Lung (tissue), 12 donors: ENCODE measurements around the gene TUG1. TPM values are rescaled to one million over a fixed set of nuclear protein-coding genes. Genes with fewer than 3 reads are reported as not detected.
A peak's percentile ranks its signal among the peaks of the same experiment; 100 is the strongest.

ENCODE experiments used
- ATAC-seq: fragments of 200-7000 bp; cut with Tn5 transposase; one replicate; pipeline ENCODE4 v1.9.1; 2020; ENCODE audit warnings: moderate number of reproducible peaks; ENCODE audit not compliant: insufficient read depth, low FRiP score
- DNase-seq, 3 donors: peaks; one replicate each; pipeline ENCODE4 v3.0.0-alpha.2; 2013 to 2017
- H3K27ac ChIP-seq, 2 donors: one replicate each; pipeline ENCODE4 v1.5.1; 2013; ENCODE audit warnings: mild to moderate bottlenecking in 2 of 2, moderate library complexity in 2 of 2, control low read depth in 1 of 2, inconsistent platforms in 1 of 2, low read depth in 1 of 2, low read length in 1 of 2
- H3K27me3 ChIP-seq, 3 donors: one replicate each; pipeline ENCODE4 v1.5.1; 2013; ENCODE audit warnings: low read length in 2 of 3; ENCODE audit not compliant: control insufficient read depth in 3 of 3, insufficient read depth in 3 of 3
- H3K36me3 ChIP-seq, 4 donors: one replicate each; pipeline ENCODE4 v1.5.1; 2013; ENCODE audit warnings: low read length in 4 of 4, mild to moderate bottlenecking in 1 of 4, moderate library complexity in 1 of 4; ENCODE audit not compliant: control insufficient read depth in 4 of 4, insufficient read depth in 4 of 4
- H3K4me1 ChIP-seq, 5 donors: one replicate each; pipeline ENCODE4 v1.5.1; 2013; ENCODE audit warnings: low read length in 5 of 5, mild to moderate bottlenecking in 2 of 5, moderate library complexity in 1 of 5; ENCODE audit not compliant: control insufficient read depth in 5 of 5, insufficient read depth in 5 of 5
- H3K4me3 ChIP-seq: one replicate; pipeline ENCODE4 v1.5.1; 2013; ENCODE audit warnings: mild to moderate bottlenecking, control low read depth, moderate library complexity
- H3K9ac ChIP-seq, 2 donors: one replicate each; pipeline ENCODE4 v1.5.1; 2013; ENCODE audit warnings: low read length in 2 of 2, control low read depth in 1 of 2; ENCODE audit not compliant: insufficient read depth in 1 of 2
- H3K9me3 ChIP-seq, 4 donors: one replicate each; pipeline ENCODE4 v1.5.1; 2013; ENCODE audit warnings: low read length in 3 of 4, mild to moderate bottlenecking in 1 of 4, moderate library complexity in 1 of 4; ENCODE audit not compliant: control insufficient read depth in 4 of 4, insufficient read depth in 3 of 4
- WGBS, 2 donors: extraction: QIAGEN DNeasy Blood & Tissue Kit; methylation state at CpG; one replicate each; pipeline ENCODE4 v1.1.7; 2013; 5-methylcytosine and 5-hydroxymethylcytosine counted together
- polyA plus RNA-seq, 2 donors: library from polyadenylated mRNA; stranded (reverse); fragments of 200-250 nt; gene quantifications; one replicate each; pipeline ENCODE4 v1.2.1, GENCODE V29; 2013
- total RNA-seq, 2 donors: library from RNA; depleted of rRNA in 1 of 2; stranded (reverse); fragments of >200 nt in 1 of 2; gene quantifications; one replicate each; pipeline ENCODE4 v1.2.1, GENCODE V29; 2014 to 2021
- TF ChIP-seq, protein P1 (sequence below): IDR thresholded peaks from 2 replicates; pipeline ENCODE4 v1.5.1; 2012; ENCODE audit warnings: mild to moderate bottlenecking; ENCODE audit errors: control extremely low read depth, extremely low read depth
- donor health status: control.
- donor health status: control.
- donor health status: Bipolar disorder and iron deficiency.
- donor health status: healthy.
- donor health status: DM: yes; HTN: yes; CAD: no.

The TUG1 gene
- total and polyA plus RNA-seq, 4 donors = 24.3 to 147 (median 40.2) TPM

DNA sequence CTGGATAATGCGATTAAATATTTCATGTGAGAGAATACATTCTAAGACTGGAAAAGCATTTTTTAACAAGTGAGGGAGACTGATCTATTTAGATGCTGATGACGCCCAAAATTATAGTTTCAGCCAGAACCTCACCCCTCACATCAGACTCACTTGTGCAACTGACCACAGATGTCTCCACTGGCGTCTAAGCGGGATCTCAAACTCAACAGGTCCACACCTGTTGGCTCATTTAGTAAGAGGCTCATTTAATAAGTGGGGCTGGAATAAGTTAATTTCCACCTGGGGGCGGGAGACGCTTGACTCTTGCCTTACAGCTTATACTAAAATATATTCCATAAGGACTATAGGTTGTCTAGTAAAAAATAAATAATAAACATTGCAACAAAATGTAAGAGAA, 48.0 kb upstream of the TUG1 start:
- DNase-seq = peak in 1 of 3 donors; percentile 1
- 50 to 56% methylated on average over 6 of the region's 6 CpGs for WGBS, 2 donors
- Histone ChIP-seq H3K27me3 (no peaks in the 10 kb centered on the region), H3K9ac (no peak overlapping the region), H3K27ac (no peak overlapping the region), H3K4me3 (no peak overlapping the region), H3K4me1 (peaks cover 0 to 13% (median 3%) of the 10 kb centered on the region in 5 donors), H3K36me3 (peaks cover 5 to 11% (median 6%) of the 10 kb centered on the region in 4 donors), H3K9me3 (no peaks in the 10 kb centered on the region)
- TF ChIP-seq, protein P1, sequence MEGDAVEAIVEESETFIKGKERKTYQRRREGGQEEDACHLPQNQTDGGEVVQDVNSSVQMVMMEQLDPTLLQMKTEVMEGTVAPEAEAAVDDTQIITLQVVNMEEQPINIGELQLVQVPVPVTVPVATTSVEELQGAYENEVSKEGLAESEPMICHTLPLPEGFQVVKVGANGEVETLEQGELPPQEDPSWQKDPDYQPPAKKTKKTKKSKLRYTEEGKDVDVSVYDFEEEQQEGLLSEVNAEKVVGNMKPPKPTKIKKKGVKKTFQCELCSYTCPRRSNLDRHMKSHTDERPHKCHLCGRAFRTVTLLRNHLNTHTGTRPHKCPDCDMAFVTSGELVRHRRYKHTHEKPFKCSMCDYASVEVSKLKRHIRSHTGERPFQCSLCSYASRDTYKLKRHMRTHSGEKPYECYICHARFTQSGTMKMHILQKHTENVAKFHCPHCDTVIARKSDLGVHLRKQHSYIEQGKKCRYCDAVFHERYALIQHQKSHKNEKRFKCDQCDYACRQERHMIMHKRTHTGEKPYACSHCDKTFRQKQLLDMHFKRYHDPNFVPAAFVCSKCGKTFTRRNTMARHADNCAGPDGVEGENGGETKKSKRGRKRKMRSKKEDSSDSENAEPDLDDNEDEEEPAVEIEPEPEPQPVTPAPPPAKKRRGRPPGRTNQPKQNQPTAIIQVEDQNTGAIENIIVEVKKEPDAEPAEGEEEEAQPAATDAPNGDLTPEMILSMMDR = no peak
- ATAC-seq = no peak

DNA sequence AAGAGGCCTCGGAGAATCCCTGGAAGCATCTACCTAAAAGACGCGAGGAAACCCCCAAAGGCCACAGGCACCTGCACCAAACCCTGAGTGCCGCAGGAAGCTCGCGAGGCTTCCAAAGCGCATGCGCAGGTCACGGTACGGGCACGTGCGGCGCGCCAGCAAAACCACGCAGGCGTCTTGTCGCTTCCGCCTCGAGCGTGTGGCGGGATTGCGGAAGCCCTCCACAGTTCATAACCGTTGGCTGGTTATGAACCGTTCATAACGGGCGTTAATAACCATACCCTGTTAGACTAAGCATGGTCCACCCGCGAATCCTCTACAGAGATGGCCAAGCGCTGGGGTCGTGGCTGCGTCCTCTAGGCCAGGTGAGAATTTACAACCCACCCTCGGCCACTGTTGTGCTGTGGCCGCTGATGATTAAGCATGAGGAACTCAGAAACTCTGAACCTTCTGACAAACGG, 46.9 kb upstream of the TUG1 start:
- peaks cover 5 to 19% (median 9%) of the 10 kb centered on the region in 4 donors for H3K36me3 ChIP-seq
- TF ChIP-seq, protein P1 = no peak
- H3K4me1 ChIP-seq = peaks cover 0 to 13% (median 3%) of the 10 kb centered on the region in 5 donors
- no peaks in the 10 kb centered on the region for H3K9me3 ChIP-seq
- H3K27me3 ChIP-seq = no peaks in the 10 kb centered on the region
- DNase-seq (peak; percentile 57 to 66 (median 57)), ATAC-seq (peak; percentile 56)
- 56 to 62% methylated on average over 34 of the region's 34 CpGs for WGBS, 2 donors
- no peak overlapping the region for H3K4me3 ChIP-seq
- no peak overlapping the region for H3K9ac ChIP-seq
- peak overlapping the region in 1 of 2 donors; percentile 0 for H3K27ac ChIP-seq

DNA sequence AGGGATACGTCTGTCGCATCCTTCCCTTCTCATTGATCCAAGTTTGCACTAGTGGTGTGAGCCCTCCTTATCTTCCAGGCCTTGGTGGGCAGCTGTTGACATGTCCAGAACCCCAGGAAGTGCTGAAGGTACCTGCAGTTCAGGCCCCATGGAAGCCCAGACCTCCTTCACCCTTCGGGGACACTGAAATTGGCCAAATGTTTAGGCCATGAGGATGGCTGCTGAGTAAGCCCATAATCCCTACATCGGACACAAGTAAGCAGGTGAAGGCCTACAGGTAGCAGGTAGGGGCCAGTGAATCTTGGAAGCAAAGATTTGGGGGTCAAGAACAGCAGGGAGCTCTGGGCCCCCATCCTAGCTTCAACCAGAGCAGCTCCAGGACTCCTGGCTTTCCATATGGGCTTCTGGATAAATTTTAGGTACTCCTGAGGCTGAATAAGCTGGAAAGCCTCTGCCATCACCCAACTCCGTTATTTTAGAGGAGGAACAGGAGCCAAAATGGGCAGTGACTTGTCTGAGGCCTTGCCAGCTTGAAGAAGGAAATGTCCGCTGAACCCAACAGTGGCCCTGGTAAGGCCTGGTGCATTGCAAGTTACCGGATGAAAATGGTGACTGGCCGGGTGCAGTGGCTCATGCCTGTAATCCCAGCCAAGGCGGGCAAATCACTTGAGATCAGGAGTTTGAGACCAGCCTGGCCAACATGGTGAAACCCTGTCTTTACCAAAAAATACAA, 45.7 kb upstream of the TUG1 start:
- TF ChIP-seq, protein P1 = no peak
- H3K4me3 ChIP-seq = no peak overlapping the region
- ATAC-seq = no peak
- no peaks in the 10 kb centered on the region for H3K9me3 ChIP-seq
- no peaks in the 10 kb centered on the region for H3K27me3 ChIP-seq
- 92 to 94% methylated on average over 9 of the region's 9 CpGs for WGBS, 2 donors
- H3K9ac ChIP-seq = no peak overlapping the region
- peak in 1 of 3 donors; percentile 6 for DNase-seq
- no peak overlapping the region for H3K27ac ChIP-seq
- peaks cover 9 to 31% (median 12%) of the 10 kb centered on the region in 4 donors for H3K36me3 ChIP-seq
- H3K4me1 ChIP-seq = peaks cover 0 to 13% (median 3%) of the 10 kb centered on the region in 5 donors
